RKO (cell line): ENCODE data around the gene MRPS33.
A peak's percentile ranks its signal among the peaks of the same experiment; 100 is the strongest.
"Not testable (repeated sequence)": the region's sequence is repeated elsewhere in the genome, so short reads cannot be mapped to it uniquely, and the experiment has no call there.

Source experiments
- DNase-seq: peaks from one replicate; pipeline ENCODE4 v3.0.0-alpha.2; 2016; ENCODE audit warnings: low spot score

The MRPS33 gene

DNA sequence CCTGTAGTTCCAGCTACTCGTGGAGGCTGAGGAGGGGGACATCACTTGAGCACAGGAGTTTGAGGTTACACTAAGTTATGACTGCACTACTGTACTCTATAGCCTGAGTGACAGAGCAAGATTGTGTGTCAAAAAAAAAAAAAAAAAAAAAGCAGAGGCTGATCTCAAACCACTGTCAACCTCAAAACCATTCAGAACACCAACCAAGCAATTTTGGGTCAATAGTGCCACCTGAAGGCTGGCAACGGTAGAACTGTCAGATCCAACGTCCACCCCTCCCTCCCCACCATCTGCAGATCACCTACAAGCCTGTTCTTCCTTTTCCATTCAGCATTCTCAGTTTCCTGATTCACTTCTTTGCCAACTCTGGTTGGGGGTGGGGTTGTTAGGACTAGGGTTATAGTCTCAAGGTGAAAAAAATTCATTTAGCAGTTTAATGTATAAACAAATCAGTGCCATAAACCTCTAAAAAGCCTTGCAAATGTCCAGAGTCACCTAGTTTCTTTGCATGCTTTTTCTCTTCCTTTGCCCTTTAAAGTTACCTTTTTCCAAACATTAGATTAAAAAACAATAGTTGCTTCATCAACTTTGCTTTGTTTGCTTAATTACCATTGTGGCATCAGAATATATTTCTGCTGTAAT lies 2.6 kb downstream of the MRPS33 start:
- peak; percentile 83 for DNase-seq

- no peak for DNase-seq
Observed at GRCh38 chr7:141011443-141011842, 3.3 kb downstream of the MRPS33 start.

DNA sequence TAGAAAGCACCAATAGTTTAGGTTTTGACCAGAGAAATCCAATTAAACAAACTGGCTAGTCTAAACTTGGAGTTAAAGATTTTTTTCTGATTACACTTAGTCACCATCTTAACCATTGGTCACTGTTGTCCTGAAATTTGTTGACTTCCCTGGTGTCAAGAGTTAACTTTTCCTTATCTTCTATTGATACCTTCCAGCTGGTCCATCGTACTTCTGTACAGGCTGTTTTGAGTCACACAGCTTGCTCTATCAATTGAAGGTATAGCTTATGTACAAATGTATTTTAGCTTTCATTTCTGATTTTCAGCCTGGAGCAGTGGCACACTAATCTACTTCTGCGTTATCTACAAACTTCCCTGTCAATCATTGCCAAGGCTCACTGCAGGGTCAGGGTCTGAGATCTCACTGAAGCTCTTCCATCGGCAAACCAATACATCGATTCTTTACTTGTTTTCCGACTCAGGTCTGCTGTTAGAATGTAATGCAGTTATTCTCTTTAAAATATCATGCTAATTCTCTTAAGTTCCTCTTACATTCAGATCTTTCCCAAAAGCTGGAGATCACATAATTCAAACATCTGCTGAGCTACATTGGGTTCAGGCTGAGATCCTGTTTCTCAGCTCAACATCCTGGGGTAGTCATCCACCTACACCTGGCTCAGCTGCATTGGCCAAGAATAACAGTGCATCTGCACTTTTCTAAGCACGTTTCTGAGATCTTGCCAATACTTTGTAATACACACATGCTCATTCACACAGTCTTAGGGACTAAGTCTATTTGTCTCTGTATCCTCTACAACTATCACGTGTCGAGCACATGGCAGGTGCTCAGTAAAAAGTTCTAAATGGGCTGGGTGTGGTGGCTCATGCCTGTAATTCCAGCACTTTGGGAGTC lies 11.3 kb downstream of the MRPS33 start:
- no peak for DNase-seq

DNA sequence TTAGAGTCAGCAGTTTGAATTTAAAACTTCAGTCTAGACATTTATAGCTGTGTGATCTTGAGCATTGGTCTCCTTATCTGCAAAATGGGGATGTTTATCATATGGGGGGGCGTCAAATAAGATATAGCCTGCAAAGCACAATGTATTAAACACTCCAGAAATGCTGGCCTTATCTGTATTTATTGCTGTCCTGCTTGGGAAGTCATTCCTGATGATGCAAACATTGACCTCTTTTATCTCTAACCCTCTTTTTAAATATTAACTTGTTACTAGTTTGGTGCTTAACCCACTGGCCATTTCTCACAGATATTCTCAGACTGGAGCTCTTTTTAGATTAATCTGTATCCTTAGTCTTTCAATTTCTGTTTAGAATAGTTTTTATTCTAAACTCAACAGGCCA lies 13.2 kb downstream of the MRPS33 start:
- no peak for DNase-seq

- no peak for DNase-seq
Observed at GRCh38 chr7:141001122-141001521, 13.6 kb downstream of the MRPS33 start.

GRCh38 chr7:140998715-140999114 lies 16.0 kb downstream of the MRPS33 start:
- DNase-seq, result no peak

GRCh38 chr7:140992422-140992821 lies 22.3 kb downstream of the MRPS33 start:
- no peak for DNase-seq

DNA sequence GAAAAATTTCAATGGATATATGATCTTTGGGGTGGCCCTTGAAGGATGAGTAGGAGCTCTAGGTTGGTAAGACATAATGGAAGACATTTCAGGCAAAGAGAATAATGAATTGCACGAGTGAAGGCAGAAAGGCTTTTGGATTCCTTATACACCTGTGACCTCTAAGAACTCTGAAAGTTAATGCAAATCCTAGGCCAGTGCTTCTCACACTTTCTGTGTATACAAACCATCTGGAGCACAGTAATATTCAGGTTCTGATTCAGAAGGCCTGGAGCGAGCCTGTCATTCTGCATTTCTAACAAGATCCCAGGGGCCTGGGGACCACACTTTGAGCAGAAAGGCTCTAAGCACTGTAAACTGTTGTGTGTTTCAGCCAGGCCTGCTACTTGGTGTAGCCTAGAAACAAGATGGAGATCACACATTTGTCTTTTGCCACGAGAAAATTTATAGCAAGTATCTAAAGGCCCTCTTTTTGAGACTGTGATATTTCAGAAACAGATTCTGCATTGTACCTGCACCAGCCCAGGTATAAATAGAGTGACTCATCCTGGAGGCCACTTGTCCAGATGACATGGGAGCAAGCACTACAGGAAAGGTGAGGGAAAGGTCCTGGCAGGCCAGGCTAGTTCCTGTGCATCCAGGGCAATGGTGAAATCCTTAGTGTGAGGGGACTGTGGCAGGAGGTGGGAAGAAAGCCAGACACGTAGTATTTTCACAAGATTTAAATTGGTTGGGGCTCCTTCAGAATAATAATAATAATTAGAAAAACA lies 24.4 kb downstream of the MRPS33 start:
- no peak for DNase-seq

DNA sequence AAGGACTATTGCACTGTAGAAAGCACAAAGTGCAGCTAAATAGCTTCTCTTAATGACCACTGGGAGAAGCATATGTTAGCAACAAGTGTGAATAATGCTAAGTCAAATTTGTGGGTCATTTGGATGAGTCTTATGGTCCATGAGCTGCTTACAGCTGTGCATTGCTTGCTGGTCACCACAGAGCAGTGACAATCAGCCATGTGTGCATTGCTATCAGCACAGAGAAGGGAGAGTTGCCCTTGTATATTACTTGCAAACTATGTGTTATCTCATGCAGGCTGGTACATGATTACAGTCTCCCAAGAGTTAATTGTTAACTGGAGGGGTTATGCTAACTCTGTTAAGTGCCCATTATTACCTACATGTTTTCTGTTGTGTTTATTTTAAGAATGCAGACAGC lies 25.7 kb downstream of the MRPS33 start:
- peak; percentile 64 for DNase-seq

- peak; percentile 46 for DNase-seq
Observed at GRCh38 chr7:140983802-140984201, 30.9 kb downstream of the MRPS33 start.

- DNase-seq, result no peak
Observed at GRCh38 chr7:140982508-140982907, 32.2 kb downstream of the MRPS33 start.

GRCh38 chr7:140981951-140982350 lies 32.8 kb downstream of the MRPS33 start:
- DNase-seq, result no peak

- DNase-seq, result no peak
Observed at GRCh38 chr7:140977741-140978140, 37.0 kb downstream of the MRPS33 start.

DNA sequence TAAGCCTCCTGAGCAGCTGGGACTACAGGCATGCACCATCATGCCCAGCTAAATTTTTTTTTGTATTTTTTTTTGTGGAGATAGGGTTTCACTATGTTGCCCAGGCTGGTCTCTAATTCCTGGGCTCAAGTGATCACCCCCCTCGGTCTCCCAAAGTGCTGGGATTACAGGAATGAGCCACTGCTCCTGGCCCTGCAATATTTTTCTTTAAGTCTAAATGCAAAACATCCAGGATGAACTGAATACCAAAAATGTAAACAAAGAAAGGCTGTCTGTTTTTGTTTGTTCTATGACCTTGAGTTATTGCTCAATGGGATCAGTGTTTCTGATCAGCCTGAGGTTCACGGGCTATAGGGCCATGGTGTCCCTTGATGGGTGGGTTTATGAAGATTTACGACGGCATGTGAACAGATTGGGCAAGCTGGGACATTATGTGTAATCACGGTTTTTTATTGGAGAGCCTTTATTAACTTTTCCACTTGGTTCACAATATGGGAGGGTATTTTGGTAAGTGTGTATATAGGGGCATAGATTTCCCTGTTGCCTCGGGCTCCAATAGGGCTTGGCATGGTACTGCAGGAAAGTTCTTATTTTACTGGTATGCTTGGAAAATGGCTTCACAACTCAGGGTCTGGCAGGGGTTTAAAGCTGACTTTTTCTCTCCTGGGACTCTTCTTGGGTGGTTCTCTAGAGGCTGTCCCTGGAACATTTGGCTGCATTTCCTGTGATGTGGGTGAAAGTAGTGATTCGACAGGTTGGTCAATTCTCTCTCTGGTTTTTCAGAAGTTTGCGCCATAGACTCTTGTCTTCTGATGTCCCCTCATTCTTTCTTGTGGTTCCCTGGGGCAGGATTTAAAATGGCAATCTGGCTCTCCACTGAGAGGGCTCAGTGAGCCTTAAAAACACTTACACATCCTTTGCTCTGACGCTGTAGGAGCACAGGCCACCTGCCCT lies 41.6 kb downstream of the MRPS33 start:
- DNase-seq, result no peak

- no peak for DNase-seq
Observed at GRCh38 chr7:140972344-140972743, 42.4 kb downstream of the MRPS33 start.

- no peak for DNase-seq
Observed at GRCh38 chr7:140967438-140967837, 47.3 kb downstream of the MRPS33 start.

- DNase-seq, result no peak
Observed at GRCh38 chr7:140966561-140967233, 48.1 kb downstream of the MRPS33 start.

- no peak for DNase-seq
Observed at GRCh38 chr7:140961117-140961516, 53.6 kb downstream of the MRPS33 start.

GRCh38 chr7:140956997-140957396 lies 57.8 kb downstream of the MRPS33 start:
- not testable (repeated sequence) for DNase-seq
